SK-N-SH (cell line): Measurements from ENCODE around the gene NSD2. TPM values are rescaled to one million over a fixed set of nuclear protein-coding genes. Genes with fewer than 3 reads are reported as not detected.

ENCODE experiments used
- CTCF ChIA-PET: fragments of 300-600, 350-600 bp; formaldehyde crosslinking; extraction: SDS; loops from one replicate; lab custom pipeline; 2021; lab: Yijun Ruan, JAX
- POLR2A ChIA-PET: fragments of 350-600 bp; sonication (Branson Sonifier 250); formaldehyde crosslinking; extraction: SDS; loops from one replicate; lab custom pipeline; 2020; ENCODE audit warnings: antibody characterized with exemption, inconsistent platforms; lab: Yijun Ruan, JAX
- DNase-seq: peaks from one replicate; pipeline ENCODE4 v3.0.0; 2012
- H2AFZ ChIP-seq: fragments of 200-600 bp; sonication (generic); 2 replicates; pipeline ENCODE4 v1.8.1; 2016; ENCODE audit warnings: antibody characterized with exemption, mild to moderate bottlenecking, low read depth
- H3F3A ChIP-seq: fragments of 200-600 bp; sonication (generic); replicated peaks from 2 replicates; pipeline ENCODE3; 2016; ENCODE audit warnings: antibody characterized with exemption, mild to moderate bottlenecking; ENCODE audit not compliant: insufficient read depth
- H3K27ac ChIP-seq, 2 experiments: fragments of 200-500 bp in 1 of 2; fragments of 200-600 bp in 1 of 2; sonication (Bioruptor generic) in 1 of 2; sonication (generic), shearing (Covaris generic) in 1 of 2; 2 replicates each; pipeline versions ENCODE4 v1.5.1 to v1.6.1; 2014 to 2016; ENCODE audit warnings: low read depth in 2 of 2, inconsistent platforms in 1 of 2, low read length in 1 of 2, mild to moderate bottlenecking in 1 of 2, mixed read lengths in 1 of 2
- H3K27me3 ChIP-seq: fragments of 200-600 bp; sonication (generic), shearing (Covaris generic); 2 replicates; pipeline ENCODE4 v1.6.1; 2016; ENCODE audit warnings: mixed run types; ENCODE audit not compliant: insufficient read depth
- H3K36me3 ChIP-seq, 2 experiments: fragments of 200-500 bp in 1 of 2; fragments of 200-600 bp in 1 of 2; sonication (Bioruptor generic) in 1 of 2; sonication (generic) in 1 of 2; replicated peaks in 1 of 2; 2 replicates each; pipeline versions ENCODE3 to v1.5.1; 2014 to 2016; ENCODE audit warnings: low read length in 1 of 2, mild to moderate bottlenecking in 1 of 2; ENCODE audit not compliant: insufficient read depth in 2 of 2, control insufficient read depth in 1 of 2
- H3K4me1 ChIP-seq, 2 experiments: fragments of 200-500 bp in 1 of 2; fragments of 200-600 bp in 1 of 2; sonication (Bioruptor generic) in 1 of 2; sonication (generic), shearing (Covaris generic) in 1 of 2; 2 replicates each; pipeline versions ENCODE4 v1.5.1 to v1.6.1; 2014 to 2016; ENCODE audit warnings: low read depth in 1 of 2, low read length in 1 of 2, mixed run types in 1 of 2; ENCODE audit not compliant: insufficient read depth in 2 of 2, control insufficient read depth in 1 of 2
- H3K4me2 ChIP-seq: fragments of 200-600 bp; sonication (generic), shearing (Covaris generic); 2 replicates; pipeline ENCODE4 v1.6.1; 2017; ENCODE audit warnings: mixed run types
- H3K4me3 ChIP-seq, 2 experiments: fragments of 200-500 bp in 1 of 2; fragments of 200-600 bp in 1 of 2; sonication (Bioruptor generic) in 1 of 2; sonication (generic), shearing (Covaris generic) in 1 of 2; 2 replicates each; pipeline versions ENCODE4 v1.5.1 to v1.8.1; 2014 to 2016; ENCODE audit warnings: low read depth in 2 of 2, inconsistent platforms in 1 of 2, low read length in 1 of 2, mild to moderate bottlenecking in 1 of 2, mixed read lengths in 1 of 2, moderate library complexity in 1 of 2
- H3K79me2 ChIP-seq: fragments of 200-600 bp; sonication (generic); 2 replicates; pipeline ENCODE4 v1.8.1; 2017; ENCODE audit warnings: mild to moderate bottlenecking; ENCODE audit not compliant: insufficient read depth
- H3K9ac ChIP-seq: fragments of 200-600 bp; sonication (generic); 2 replicates; pipeline ENCODE4 v1.6.1; 2017; ENCODE audit warnings: mixed run types
- H3K9me2 ChIP-seq: fragments of 200-600 bp; sonication (generic); 2 replicates; pipeline ENCODE4 v1.6.1; 2017; ENCODE audit warnings: mixed run types
- H3K9me3 ChIP-seq: fragments of 200-600 bp; sonication (generic); 2 replicates; pipeline ENCODE4 v1.6.1; 2017; ENCODE audit warnings: mixed run types, mild to moderate bottlenecking, moderate library complexity
- H4K20me1 ChIP-seq: fragments of 200-600 bp; sonication (generic); 2 replicates; pipeline ENCODE4 v1.6.1; 2017; ENCODE audit warnings: mild to moderate bottlenecking, mixed run types; ENCODE audit not compliant: insufficient read depth
- EP300 ChIP-seq, 2 experiments: IDR thresholded peaks; 2 replicates each; pipeline versions ENCODE4 v1.4.0 to v1.6.1; 2012; ENCODE audit warnings: borderline replicate concordance in 1 of 2, low read depth in 1 of 2, low read length in 1 of 2
- EZH2phosphoT487 ChIP-seq: fragments of 200-600 bp; sonication (generic); IDR thresholded peaks from 2 replicates; pipeline ENCODE4 v1.6.1; 2017; ENCODE audit warnings: low read depth, mixed run types, mild to moderate bottlenecking, antibody characterized with exemption, moderate library complexity, borderline replicate concordance
- FOXM1 ChIP-seq: IDR thresholded peaks from 2 replicates; pipeline ENCODE4 v1.4.0; 2012; ENCODE audit warnings: low read depth, mild to moderate bottlenecking
- GABPA ChIP-seq: IDR thresholded peaks from 2 replicates; pipeline ENCODE4 v1.4.0; 2012; ENCODE audit warnings: low read depth, mild to moderate bottlenecking
- GATA2 ChIP-seq: sonication (generic); formaldehyde crosslinking; IDR thresholded peaks from 2 replicates; pipeline ENCODE4 v1.5.0; 2020; ENCODE audit warnings: mild to moderate bottlenecking, missing genetic modification reagents
- JUND ChIP-seq: IDR thresholded peaks from 2 replicates; pipeline ENCODE4 v1.4.0; 2012
- MEF2A ChIP-seq: IDR thresholded peaks from 2 replicates; pipeline ENCODE4 v1.4.0; 2012; ENCODE audit warnings: low read depth, borderline replicate concordance
- MXI1 ChIP-seq: IDR thresholded peaks from 2 replicates; pipeline ENCODE4 v1.6.1; 2012; ENCODE audit warnings: mild to moderate bottlenecking, low read depth, low read length, improper control_type of control experiment
- NRF1 ChIP-seq: IDR thresholded peaks from 2 replicates; pipeline ENCODE4 v1.6.1; 2012; ENCODE audit warnings: low read depth, mild to moderate bottlenecking, low read length
- POLR2AphosphoS5 ChIP-seq: IDR thresholded peaks from 2 replicates; pipeline ENCODE4 v1.6.1; 2012; ENCODE audit warnings: low read depth, low read length
- RAD21 ChIP-seq: IDR thresholded peaks from 2 replicates; pipeline ENCODE4 v1.6.1; 2012; ENCODE audit warnings: mild to moderate bottlenecking, low read length
- RFX5 ChIP-seq: IDR thresholded peaks from 2 replicates; pipeline ENCODE4 v1.6.1; 2012; ENCODE audit warnings: mild to moderate bottlenecking, improper control_type of control experiment, low read length
- SIN3A ChIP-seq: IDR thresholded peaks from 2 replicates; pipeline ENCODE4 v1.6.1; 2012; ENCODE audit warnings: low read depth, mild to moderate bottlenecking, low read length, moderate library complexity, borderline replicate concordance
- SMC3 ChIP-seq: IDR thresholded peaks from 2 replicates; pipeline ENCODE4 v1.6.1; 2012; ENCODE audit warnings: low read depth, low read length, improper control_type of control experiment
- TAF1 ChIP-seq: IDR thresholded peaks from 2 replicates; pipeline ENCODE4 v1.6.1; 2012; ENCODE audit warnings: low read depth, mild to moderate bottlenecking, low read length, moderate library complexity, borderline replicate concordance
- TCF12 ChIP-seq: IDR thresholded peaks from 2 replicates; pipeline ENCODE4 v1.4.0; 2012
- WGBS: methylation state at CpG from one replicate; pipeline ENCODE4 v1.1.6; 2017; ENCODE audit warnings: low lambda C conversion rate; 5-methylcytosine and 5-hydroxymethylcytosine counted together
- polyA plus RNA-seq, 3 experiments: library from polyadenylated mRNA; depleted of rRNA; stranded (reverse); fragments of >200 nt; gene quantifications; 2 replicates each; pipeline ENCODE4 v1.2.3, GENCODE V29; 2012
- TF ChIP-seq, protein P1 (sequence below): IDR thresholded peaks from 2 replicates; pipeline ENCODE4 v1.4.0; 2012; ENCODE audit warnings: low read depth, borderline replicate concordance
- TF ChIP-seq, protein P2 (sequence below): fragments of 200-600 bp; sonication (generic); IDR thresholded peaks from 2 replicates; pipeline ENCODE4 v1.6.1; 2017; ENCODE audit warnings: antibody characterized with exemption, mild to moderate bottlenecking, moderate library complexity
- TF ChIP-seq, protein P3 (sequence below): IDR thresholded peaks from 2 replicates; pipeline ENCODE4 v1.6.1; 2012; ENCODE audit warnings: mild to moderate bottlenecking, low read depth, low read length, moderate library complexity

NSD2 gene
- polyA plus RNA-seq, 1 of the 3 experiments (the other 2 are of a cell fraction): 34.2 TPM

DNA sequence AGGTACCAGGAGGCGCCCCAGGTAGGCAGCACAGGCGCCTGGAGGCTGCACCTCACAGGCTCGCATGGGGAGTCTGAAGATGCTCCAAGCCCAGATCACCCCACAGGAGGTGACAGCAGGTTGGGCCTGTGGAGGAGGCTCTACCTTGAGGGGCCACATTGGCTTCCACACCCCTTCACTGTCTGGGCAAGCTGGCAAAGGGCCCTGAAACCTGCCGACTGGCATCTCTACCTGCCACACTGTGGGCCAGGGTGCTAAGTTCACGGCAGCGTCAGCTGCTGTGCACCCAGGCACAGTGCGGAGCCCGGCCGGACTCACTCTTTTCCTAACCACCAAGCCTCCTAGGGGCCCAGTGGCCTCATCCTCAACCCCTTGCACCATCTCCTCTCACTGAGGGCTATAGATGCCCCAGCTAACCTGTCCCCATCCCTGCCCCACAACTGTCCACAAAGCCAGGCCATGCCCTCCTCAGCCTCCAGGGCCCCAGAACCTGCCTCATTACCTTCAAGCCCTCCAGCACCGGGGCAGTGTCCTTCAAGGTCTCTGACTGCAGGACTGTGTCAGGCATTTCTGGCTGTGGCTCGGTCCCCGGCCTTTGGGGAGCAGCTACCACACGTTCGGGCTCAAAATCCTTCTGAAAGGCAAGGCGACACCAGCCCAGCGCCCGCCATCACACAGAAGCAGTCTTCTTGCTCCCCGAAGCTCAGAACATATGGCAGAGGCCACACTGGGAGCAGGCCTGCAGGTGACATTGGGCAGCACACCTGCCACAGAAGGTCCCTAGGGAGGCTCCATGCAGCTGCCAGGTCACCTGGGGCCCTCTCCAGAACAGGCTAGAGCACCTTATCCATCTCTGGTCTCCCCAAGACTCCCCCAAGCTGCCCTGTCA, 49.3 kb upstream of the NSD2 start:
- Histone ChIP-seq H3F3A (no peaks in the 10 kb centered on the region), H3K9ac (no peak overlapping the region), H3K27ac (no peak overlapping the region; a peak in 1 of 4 replicates), H3K36me3 (peaks cover 22 to 62% of the 10 kb centered on the region in 2 experiments), H3K4me1 (peaks cover 0 to 25% of the 10 kb centered on the region in 2 experiments; a peak in 1 of 4 replicates), H3K79me2 (no peaks in the 10 kb centered on the region), H3K9me3 (no peaks in the 10 kb centered on the region)
- ChIA-PET POLR2A (no interaction called here), CTCF (interaction anchor here (1.1 to 5.7 kb wide), 4 partner anchors 13 to 96 kb away, joined by 3 to 32 read pairs (median 8); no protein-coding TSS in a partner anchor)
- TF ChIP-seq, protein P1, sequence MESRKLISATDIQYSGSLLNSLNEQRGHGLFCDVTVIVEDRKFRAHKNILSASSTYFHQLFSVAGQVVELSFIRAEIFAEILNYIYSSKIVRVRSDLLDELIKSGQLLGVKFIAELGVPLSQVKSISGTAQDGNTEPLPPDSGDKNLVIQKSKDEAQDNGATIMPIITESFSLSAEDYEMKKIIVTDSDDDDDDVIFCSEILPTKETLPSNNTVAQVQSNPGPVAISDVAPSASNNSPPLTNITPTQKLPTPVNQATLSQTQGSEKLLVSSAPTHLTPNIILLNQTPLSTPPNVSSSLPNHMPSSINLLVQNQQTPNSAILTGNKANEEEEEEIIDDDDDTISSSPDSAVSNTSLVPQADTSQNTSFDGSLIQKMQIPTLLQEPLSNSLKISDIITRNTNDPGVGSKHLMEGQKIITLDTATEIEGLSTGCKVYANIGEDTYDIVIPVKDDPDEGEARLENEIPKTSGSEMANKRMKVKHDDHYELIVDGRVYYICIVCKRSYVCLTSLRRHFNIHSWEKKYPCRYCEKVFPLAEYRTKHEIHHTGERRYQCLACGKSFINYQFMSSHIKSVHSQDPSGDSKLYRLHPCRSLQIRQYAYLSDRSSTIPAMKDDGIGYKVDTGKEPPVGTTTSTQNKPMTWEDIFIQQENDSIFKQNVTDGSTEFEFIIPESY: no peak
- TF ChIP-seq NRF1: no peak
- no peak for TF ChIP-seq TAF1
- TF ChIP-seq FOXM1: no peak
- TF ChIP-seq, protein P2, sequence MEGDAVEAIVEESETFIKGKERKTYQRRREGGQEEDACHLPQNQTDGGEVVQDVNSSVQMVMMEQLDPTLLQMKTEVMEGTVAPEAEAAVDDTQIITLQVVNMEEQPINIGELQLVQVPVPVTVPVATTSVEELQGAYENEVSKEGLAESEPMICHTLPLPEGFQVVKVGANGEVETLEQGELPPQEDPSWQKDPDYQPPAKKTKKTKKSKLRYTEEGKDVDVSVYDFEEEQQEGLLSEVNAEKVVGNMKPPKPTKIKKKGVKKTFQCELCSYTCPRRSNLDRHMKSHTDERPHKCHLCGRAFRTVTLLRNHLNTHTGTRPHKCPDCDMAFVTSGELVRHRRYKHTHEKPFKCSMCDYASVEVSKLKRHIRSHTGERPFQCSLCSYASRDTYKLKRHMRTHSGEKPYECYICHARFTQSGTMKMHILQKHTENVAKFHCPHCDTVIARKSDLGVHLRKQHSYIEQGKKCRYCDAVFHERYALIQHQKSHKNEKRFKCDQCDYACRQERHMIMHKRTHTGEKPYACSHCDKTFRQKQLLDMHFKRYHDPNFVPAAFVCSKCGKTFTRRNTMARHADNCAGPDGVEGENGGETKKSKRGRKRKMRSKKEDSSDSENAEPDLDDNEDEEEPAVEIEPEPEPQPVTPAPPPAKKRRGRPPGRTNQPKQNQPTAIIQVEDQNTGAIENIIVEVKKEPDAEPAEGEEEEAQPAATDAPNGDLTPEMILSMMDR: no peak
- no peak for TF ChIP-seq MXI1
- TF ChIP-seq MEF2A: no peak
- no peak for TF ChIP-seq RFX5
- TF ChIP-seq SMC3: no peak
- no peak for TF ChIP-seq JUND
- no peak for TF ChIP-seq SIN3A
- no peak for TF ChIP-seq RAD21
- TF ChIP-seq, protein P3, sequence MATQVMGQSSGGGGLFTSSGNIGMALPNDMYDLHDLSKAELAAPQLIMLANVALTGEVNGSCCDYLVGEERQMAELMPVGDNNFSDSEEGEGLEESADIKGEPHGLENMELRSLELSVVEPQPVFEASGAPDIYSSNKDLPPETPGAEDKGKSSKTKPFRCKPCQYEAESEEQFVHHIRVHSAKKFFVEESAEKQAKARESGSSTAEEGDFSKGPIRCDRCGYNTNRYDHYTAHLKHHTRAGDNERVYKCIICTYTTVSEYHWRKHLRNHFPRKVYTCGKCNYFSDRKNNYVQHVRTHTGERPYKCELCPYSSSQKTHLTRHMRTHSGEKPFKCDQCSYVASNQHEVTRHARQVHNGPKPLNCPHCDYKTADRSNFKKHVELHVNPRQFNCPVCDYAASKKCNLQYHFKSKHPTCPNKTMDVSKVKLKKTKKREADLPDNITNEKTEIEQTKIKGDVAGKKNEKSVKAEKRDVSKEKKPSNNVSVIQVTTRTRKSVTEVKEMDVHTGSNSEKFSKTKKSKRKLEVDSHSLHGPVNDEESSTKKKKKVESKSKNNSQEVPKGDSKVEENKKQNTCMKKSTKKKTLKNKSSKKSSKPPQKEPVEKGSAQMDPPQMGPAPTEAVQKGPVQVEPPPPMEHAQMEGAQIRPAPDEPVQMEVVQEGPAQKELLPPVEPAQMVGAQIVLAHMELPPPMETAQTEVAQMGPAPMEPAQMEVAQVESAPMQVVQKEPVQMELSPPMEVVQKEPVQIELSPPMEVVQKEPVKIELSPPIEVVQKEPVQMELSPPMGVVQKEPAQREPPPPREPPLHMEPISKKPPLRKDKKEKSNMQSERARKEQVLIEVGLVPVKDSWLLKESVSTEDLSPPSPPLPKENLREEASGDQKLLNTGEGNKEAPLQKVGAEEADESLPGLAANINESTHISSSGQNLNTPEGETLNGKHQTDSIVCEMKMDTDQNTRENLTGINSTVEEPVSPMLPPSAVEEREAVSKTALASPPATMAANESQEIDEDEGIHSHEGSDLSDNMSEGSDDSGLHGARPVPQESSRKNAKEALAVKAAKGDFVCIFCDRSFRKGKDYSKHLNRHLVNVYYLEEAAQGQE: no peak
- no peak for TF ChIP-seq GATA2 (CRISPR knock-in tag)
- no peak for TF ChIP-seq GABPA
- TF ChIP-seq EZH2phosphoT487: no peak
- TF ChIP-seq TCF12: no peak
- no peak for TF ChIP-seq EP300 (IDR thresholded peaks at IDR 0.05; ENCODE audit: borderline replicate concordance in 1 of 2, low read depth in 1 of 2, low read length in 1 of 2)
- no peak for TF ChIP-seq POLR2AphosphoS5
- TF ChIP-seq, all 33 proteins: peak for 0
- Histone ChIP-seq H3K4me3 (no peak overlapping the region), H3K4me2 (no peak overlapping the region), H2AFZ (no peak overlapping the region), H4K20me1 (no peaks in the 10 kb centered on the region), H3K9me2 (no peaks in the 10 kb centered on the region), H3K27me3 (no peaks in the 10 kb centered on the region)
- no peak for DNase-seq
- 100% methylated on average over 3 of the region's 18 CpGs for WGBS
